ENCODE measurements around the gene XRCC6.
"Not testable (repeated sequence)": the region's sequence is repeated elsewhere in the genome, so short reads cannot be mapped to it uniquely, and the experiment has no call there.

The XRCC6 gene

GRCh38 chr22:41642331-41643110 is 21.4 kb downstream of the XRCC6 start:
- in situ Hi-C loops (cut with HindIII; ENCODE audit: low pct_unique_long_range_greater_than_20kb, low sequenced_read_pairs), result no loop called here
- no peak for DNase-seq (ENCODE audit: low read depth in 1 of 2, low spot score in 1 of 2)
- TF ChIP-seq JUND (IDR thresholded peaks at IDR 0.05; ENCODE audit: low read depth), result no peak

- no peak for DNase-seq (ENCODE audit: low read depth in 1 of 2, low spot score in 1 of 2)
- no peak for TF ChIP-seq JUND (IDR thresholded peaks at IDR 0.05; ENCODE audit: low read depth)
- in situ Hi-C loops (cut with HindIII; ENCODE audit: low pct_unique_long_range_greater_than_20kb, low sequenced_read_pairs), result no loop called here
Observed at GRCh38 chr22:41647771-41648170, 26.7 kb downstream of the XRCC6 start.

- in situ Hi-C loops (cut with HindIII; ENCODE audit: low pct_unique_long_range_greater_than_20kb, low sequenced_read_pairs), result no loop called here
- no peak for TF ChIP-seq JUND (IDR thresholded peaks at IDR 0.05; ENCODE audit: low read depth)
- DNase-seq (ENCODE audit: low read depth in 1 of 2, low spot score in 1 of 2), result no peak
Observed at GRCh38 chr22:41648432-41648831, 27.3 kb downstream of the XRCC6 start.

GRCh38 chr22:41650229-41650628 is 29.1 kb downstream of the XRCC6 start:
- in situ Hi-C loops (cut with HindIII; ENCODE audit: low pct_unique_long_range_greater_than_20kb, low sequenced_read_pairs), result no loop called here
- no peak for TF ChIP-seq JUND (IDR thresholded peaks at IDR 0.05; ENCODE audit: low read depth)

GRCh38 chr22:41650821-41651220 is 29.7 kb downstream of the XRCC6 start:
- in situ Hi-C loops (cut with HindIII; ENCODE audit: low pct_unique_long_range_greater_than_20kb, low sequenced_read_pairs), result no loop called here
- no peak for DNase-seq (ENCODE audit: low read depth in 1 of 2, low spot score in 1 of 2)
- TF ChIP-seq JUND (IDR thresholded peaks at IDR 0.05; ENCODE audit: low read depth), result no peak

More at GRCh38 chr22:41650229-41650628, 29.1 kb downstream of the XRCC6 start:
- no peak for DNase-seq (ENCODE audit: low read depth in 1 of 2, low spot score in 1 of 2)

- in situ Hi-C loops (cut with HindIII; ENCODE audit: low pct_unique_long_range_greater_than_20kb, low sequenced_read_pairs), result no loop called here
- no peak for TF ChIP-seq JUND (IDR thresholded peaks at IDR 0.05; ENCODE audit: low read depth)
- no peak for DNase-seq (ENCODE audit: low read depth in 1 of 2, low spot score in 1 of 2)
Observed at GRCh38 chr22:41654322-41654721, 33.2 kb downstream of the XRCC6 start.

GRCh38 chr22:41656556-41656955 is 35.5 kb downstream of the XRCC6 start:
- DNase-seq (ENCODE audit: low read depth in 1 of 2, low spot score in 1 of 2), result no peak
- in situ Hi-C loops (cut with HindIII; ENCODE audit: low pct_unique_long_range_greater_than_20kb, low sequenced_read_pairs), result no loop called here
- no peak for TF ChIP-seq JUND (IDR thresholded peaks at IDR 0.05; ENCODE audit: low read depth)

GRCh38 chr22:41657709-41658108 is 36.6 kb downstream of the XRCC6 start:
- TF ChIP-seq JUND (IDR thresholded peaks at IDR 0.05; ENCODE audit: low read depth), result no peak
- in situ Hi-C loops (cut with HindIII; ENCODE audit: low pct_unique_long_range_greater_than_20kb, low sequenced_read_pairs), result no loop called here

GRCh38 chr22:41658869-41659268 is 37.8 kb downstream of the XRCC6 start:
- TF ChIP-seq JUND (IDR thresholded peaks at IDR 0.05; ENCODE audit: low read depth), result no peak
- DNase-seq (ENCODE audit: low read depth in 1 of 2, low spot score in 1 of 2), result no peak
- in situ Hi-C loops (cut with HindIII; ENCODE audit: low pct_unique_long_range_greater_than_20kb, low sequenced_read_pairs), result no loop called here

More at GRCh38 chr22:41657709-41658108, 36.6 kb downstream of the XRCC6 start:
- DNase-seq (ENCODE audit: low read depth in 1 of 2, low spot score in 1 of 2), result no peak

- TF ChIP-seq JUND (IDR thresholded peaks at IDR 0.05; ENCODE audit: low read depth), result no peak
- in situ Hi-C loops (cut with HindIII; ENCODE audit: low pct_unique_long_range_greater_than_20kb, low sequenced_read_pairs), result no loop called here
- DNase-seq (ENCODE audit: low read depth in 1 of 2, low spot score in 1 of 2), result no peak
Observed at GRCh38 chr22:41659941-41660340, 38.8 kb downstream of the XRCC6 start.

GRCh38 chr22:41660416-41660815 is 39.3 kb downstream of the XRCC6 start:
- TF ChIP-seq JUND (IDR thresholded peaks at IDR 0.05; ENCODE audit: low read depth), result no peak
- no peak for DNase-seq (ENCODE audit: low read depth in 1 of 2, low spot score in 1 of 2)
- in situ Hi-C loops (cut with HindIII; ENCODE audit: low pct_unique_long_range_greater_than_20kb, low sequenced_read_pairs), result no loop called here

GRCh38 chr22:41661088-41661487 is 40.0 kb downstream of the XRCC6 start:
- in situ Hi-C loops (cut with HindIII; ENCODE audit: low pct_unique_long_range_greater_than_20kb, low sequenced_read_pairs), result no loop called here
- DNase-seq (ENCODE audit: low read depth in 1 of 2, low spot score in 1 of 2), result no peak
- no peak for TF ChIP-seq JUND (IDR thresholded peaks at IDR 0.05; ENCODE audit: low read depth)

GRCh38 chr22:41661713-41662112 is 40.6 kb downstream of the XRCC6 start:
- TF ChIP-seq JUND (IDR thresholded peaks at IDR 0.05; ENCODE audit: low read depth), result no peak
- in situ Hi-C loops (cut with HindIII; ENCODE audit: low pct_unique_long_range_greater_than_20kb, low sequenced_read_pairs), result no loop called here
- DNase-seq (ENCODE audit: low read depth in 1 of 2, low spot score in 1 of 2), result no peak

- DNase-seq (ENCODE audit: low read depth in 1 of 2, low spot score in 1 of 2); in situ Hi-C loops (cut with HindIII; ENCODE audit: low pct_unique_long_range_greater_than_20kb, low sequenced_read_pairs): not testable (repeated sequence)
Observed at GRCh38 chr22:41663594-41663993, 42.5 kb downstream of the XRCC6 start.

Measured in T47D (cell line).